H1 (cell line): ENCODE measurements around the gene IRGC. TPM values are rescaled to one million over a fixed set of nuclear protein-coding genes. Genes with fewer than 3 reads are reported as not detected.
"Not testable (repeated sequence)": the region's sequence is repeated elsewhere in the genome, so short reads cannot be mapped to it uniquely, and the experiment has no call there.

ENCODE experiments used
- CTCF ChIA-PET: fragments of 300-600 bp; sonication (Branson Sonifier 250); formaldehyde crosslinking; loops from one replicate; lab custom pipeline; 2021; ENCODE audit not compliant: partially characterized antibody; lab: Charles Lee
- POLR2A ChIA-PET: fragments of 300-600 bp; sonication (Branson Sonifier 250); formaldehyde crosslinking; loops from one replicate; lab custom pipeline; 2021; ENCODE audit warnings: inconsistent platforms; ENCODE audit not compliant: partially characterized antibody; lab: Charles Lee
- DNase-seq, 2 experiments: peaks; one replicate each; pipeline versions ENCODE4 v3.0.0 to v3.0.0-alpha.2; 2010 to 2022; ENCODE audit warnings: low spot score in 2 of 2, low read depth in 1 of 2, mixed read lengths in 1 of 2
- FAIRE-seq: peaks from 2 replicates; lab custom pipeline; 2011; peaks lifted over from hg19 to GRCh38; lab: Jason Lieb, UNC
- H2AFZ ChIP-seq: 2 replicates; pipeline ENCODE4 v1.8.1; 2012; ENCODE audit warnings: low read length, inconsistent platforms
- H2AK5ac ChIP-seq: 2 replicates; pipeline ENCODE4 v1.6.1; 2013; ENCODE audit warnings: low read depth, low read length
- H2BK120ac ChIP-seq: replicated peaks from 2 replicates; pipeline ENCODE3; 2013; ENCODE audit warnings: low read depth, low read length, inconsistent platforms
- H2BK12ac ChIP-seq: 2 replicates; pipeline ENCODE4 v1.6.1; 2013; ENCODE audit warnings: low read depth, low read length
- H2BK15ac ChIP-seq: 2 replicates; pipeline ENCODE4 v1.6.1; 2013; ENCODE audit warnings: low read length
- H2BK20ac ChIP-seq: 2 replicates; pipeline ENCODE4 v1.6.1; 2013; ENCODE audit warnings: low read length
- H2BK5ac ChIP-seq: 2 replicates; pipeline ENCODE4 v1.6.1; 2013; ENCODE audit warnings: low read depth, low read length
- H3K14ac ChIP-seq: 2 replicates; pipeline ENCODE4 v1.6.1; 2013; ENCODE audit warnings: inconsistent platforms; ENCODE audit not compliant: insufficient read length
- H3K18ac ChIP-seq: 2 replicates; pipeline ENCODE4 v1.6.1; 2013; ENCODE audit warnings: low read length; ENCODE audit errors: extremely low read depth
- H3K23ac ChIP-seq: 2 replicates; pipeline ENCODE4 v1.6.1; 2013; ENCODE audit warnings: inconsistent platforms; ENCODE audit not compliant: insufficient read length
- H3K23me2 ChIP-seq: 2 replicates; pipeline ENCODE4 v1.6.1; 2013; ENCODE audit warnings: low read depth, low read length
- H3K27ac ChIP-seq: 2 replicates; pipeline ENCODE4 v1.6.1; 2011; ENCODE audit warnings: low read depth, low read length, inconsistent platforms
- H3K27me3 ChIP-seq, 4 experiments: replicated peaks in 1 of 4; 1 replicate in 1 of 4; 2 replicates in 3 of 4; pipeline versions ENCODE4 v1.6.1 to v1.8.1; 2011 to 2013; ENCODE audit warnings: low read length in 3 of 4, mild to moderate bottlenecking in 3 of 4, inconsistent platforms in 2 of 4, mixed read lengths in 2 of 4, moderate library complexity in 1 of 4; ENCODE audit not compliant: control insufficient read depth in 3 of 4, insufficient read depth in 3 of 4; ENCODE audit errors: extremely low read depth in 1 of 4
- H3K36me3 ChIP-seq, 4 experiments: 2 replicates each; pipeline versions ENCODE4 v1.6.1 to v1.8.1; 2011 to 2013; ENCODE audit warnings: mild to moderate bottlenecking in 4 of 4, low read length in 3 of 4, moderate library complexity in 2 of 4, control low read depth in 1 of 4, inconsistent platforms in 1 of 4; ENCODE audit not compliant: insufficient read depth in 4 of 4, control insufficient read depth in 2 of 4
- H3K4ac ChIP-seq: replicated peaks from 2 replicates; pipeline ENCODE3; 2013; ENCODE audit warnings: low read length, low read depth, mixed read lengths, inconsistent platforms; ENCODE audit not compliant: insufficient read length
- H3K4me1 ChIP-seq, 4 experiments: replicated peaks in 1 of 4; 1 replicate in 1 of 4; 2 replicates in 3 of 4; pipeline versions ENCODE4 v1.6.1 to v1.8.1; 2011 to 2013; ENCODE audit warnings: low read length in 3 of 4, inconsistent platforms in 2 of 4, mixed read lengths in 1 of 4; ENCODE audit not compliant: insufficient read depth in 4 of 4, control insufficient read depth in 3 of 4
- H3K4me2 ChIP-seq, 2 experiments: 2 replicates each; pipeline versions ENCODE4 v1.6.1 to v1.8.1; 2011 to 2013; ENCODE audit warnings: low read depth in 2 of 2, low read length in 2 of 2, control low read depth in 1 of 2, inconsistent platforms in 1 of 2, mild to moderate bottlenecking in 1 of 2; ENCODE audit not compliant: insufficient read depth in 1 of 2
- H3K4me3 ChIP-seq, 4 experiments: fragments of 200-600, 300-600 bp in 1 of 4; sonication (generic), shearing (Covaris generic), sonication (Bioruptor Twin) in 1 of 4; 2 replicates each; pipeline versions ENCODE4 v1.5.1 to v1.8.1; 2011 to 2016; ENCODE audit warnings: low read length in 4 of 4, low read depth in 3 of 4, control low read depth in 2 of 4, inconsistent platforms in 2 of 4, mild to moderate bottlenecking in 2 of 4, mixed read lengths in 1 of 4, moderate library complexity in 1 of 4; ENCODE audit not compliant: insufficient read depth in 2 of 4; ENCODE audit errors: extremely low read depth in 1 of 4
- H3K56ac ChIP-seq: replicated peaks from 2 replicates; pipeline ENCODE3; 2013; ENCODE audit warnings: low read depth, mild to moderate bottlenecking, mixed read lengths, low read length, inconsistent platforms; ENCODE audit not compliant: insufficient read length
- H3K79me1 ChIP-seq: 2 replicates; pipeline ENCODE4 v1.6.1; 2013; ENCODE audit warnings: low read depth, low read length, control low read depth
- H3K79me2 ChIP-seq, 2 experiments: 2 replicates each; pipeline versions ENCODE4 v1.6.1 to v1.8.1; 2012 to 2013; ENCODE audit warnings: low read length in 2 of 2, mild to moderate bottlenecking in 2 of 2, inconsistent platforms in 1 of 2; ENCODE audit not compliant: insufficient read depth in 2 of 2, control insufficient read depth in 1 of 2
- H3K9ac ChIP-seq, 4 experiments: replicated peaks in 1 of 4; 1 replicate in 1 of 4; 2 replicates in 3 of 4; pipeline versions ENCODE4 v1.6.1 to v1.8.1; 2011 to 2013; ENCODE audit warnings: low read depth in 3 of 4, low read length in 3 of 4, control low read depth in 2 of 4, mild to moderate bottlenecking in 2 of 4, moderate library complexity in 2 of 4, inconsistent platforms in 1 of 4; ENCODE audit errors: extremely low read depth in 1 of 4
- H3K9me3 ChIP-seq, 2 experiments: 2 replicates each; pipeline versions ENCODE4 v1.6.1 to v1.8.1; 2012 to 2013; ENCODE audit warnings: mild to moderate bottlenecking in 2 of 2, moderate library complexity in 2 of 2, control low read depth in 1 of 2, inconsistent platforms in 1 of 2, low read depth in 1 of 2, low read length in 1 of 2, mixed read lengths in 1 of 2; ENCODE audit not compliant: insufficient read depth in 2 of 2
- H4K20me1 ChIP-seq, 2 experiments: replicated peaks in 1 of 2; 2 replicates each; pipeline versions ENCODE3 to v1.8.1; 2011 to 2013; ENCODE audit warnings: inconsistent platforms in 2 of 2, low read length in 2 of 2, mild to moderate bottlenecking in 1 of 2; ENCODE audit not compliant: insufficient read depth in 2 of 2, control insufficient read depth in 1 of 2
- H4K5ac ChIP-seq: 2 replicates; pipeline ENCODE4 v1.6.1; 2013; ENCODE audit warnings: low read length, low read depth, mixed read lengths, inconsistent platforms; ENCODE audit not compliant: insufficient read length
- H4K8ac ChIP-seq: 2 replicates; pipeline ENCODE4 v1.8.0; 2013; ENCODE audit warnings: mild to moderate bottlenecking, moderate library complexity, low read length, inconsistent platforms; ENCODE audit not compliant: insufficient read depth; ENCODE audit errors: extremely low read depth
- H4K91ac ChIP-seq: replicated peaks from 2 replicates; pipeline ENCODE3; 2013; ENCODE audit warnings: low read length, mixed read lengths, inconsistent platforms; ENCODE audit not compliant: insufficient read length
- WGBS, 2 experiments: shearing (Covaris generic) in 1 of 2; methylation state at CpG; one replicate each; pipeline versions ENCODE4 v1.1.6 to v1.1.7; 2013 to 2015; ENCODE audit warnings: low lambda C conversion rate in 2 of 2, mixed read lengths in 2 of 2, inconsistent platforms in 1 of 2, low coverage in 1 of 2, missing lambda C conversion rate in 1 of 2; ENCODE audit not compliant: insufficient replicate concordance in 2 of 2, insufficient coverage in 1 of 2, insufficient read length in 1 of 2; ENCODE audit errors: extremely low coverage in 1 of 2, missing lambda C conversion rate in 1 of 2; 5-methylcytosine and 5-hydroxymethylcytosine counted together
- polyA plus RNA-seq, 7 experiments: library from polyadenylated mRNA; depleted of rRNA in 3 of 7; stranded (reverse) in 5 of 7; unstranded in 2 of 7; fragments of >200 nt in 5 of 7; fragments of 200-250 nt in 2 of 7; gene quantifications; 1 replicate in 5 of 7; 2 replicates in 1 of 7; 4 replicates in 1 of 7; pipeline versions ENCODE4 v1.2.1 to v1.2.3, GENCODE V29; 2011 to 2013; ENCODE audit warnings: missing spikeins in 2 of 7, mixed read lengths in 2 of 7
- total RNA-seq: library from RNA; stranded (reverse); fragmentation: NEBNext Ultra II Directional; extraction: Animal tissue kit (Norgen Biotek cat#: 25700); gene quantifications from 2 replicates; pipeline ENCODE4 v1.2.1, GENCODE V29; 2021

IRGC gene
- total and polyA plus RNA-seq, 2 of the 8 experiments (the other 6 are each of a cell fraction or from before 2014, with no cell fraction given), result not detected

- H3K23ac ChIP-seq, H4K5ac ChIP-seq, H3K36me3 ChIP-seq, H3K9ac ChIP-seq, H3K4me1 ChIP-seq, H3K4ac ChIP-seq, H2BK5ac ChIP-seq, H4K20me1 ChIP-seq, H2BK120ac ChIP-seq, DNase-seq, FAIRE-seq, H3K9me3 ChIP-seq, H4K8ac ChIP-seq, H2AK5ac ChIP-seq, H2BK20ac ChIP-seq, H3K14ac ChIP-seq, H3K56ac ChIP-seq, H3K23me2 ChIP-seq, H2BK15ac ChIP-seq, H3K27ac ChIP-seq, CTCF ChIA-PET, H3K79me2 ChIP-seq, H4K91ac ChIP-seq, H3K4me3 ChIP-seq, H2BK12ac ChIP-seq, H2AFZ ChIP-seq, H3K18ac ChIP-seq, POLR2A ChIA-PET, H3K79me1 ChIP-seq, H3K4me2 ChIP-seq, H3K27me3 ChIP-seq: not testable (repeated sequence)
- 97% methylated on average over 5 of the region's 5 CpGs; no CpG with 5 or more reads in 1 of the 2 experiments for WGBS, 2 experiments
These were observed 33.6 kb upstream of the IRGC start for GRCh38 chr19:43682269-43682668.
